PC-3 (cell line): ENCODE data around the gene TAF1B.

Source experiments
- EZH2 ChIP-seq: fragments of 300-600 bp; sonication (generic); IDR thresholded peaks from one replicate; pipeline ENCODE4 v1.6.1; 2017; ENCODE audit warnings: antibody characterized with exemption, mild to moderate bottlenecking, low read length; ENCODE audit not compliant: unreplicated experiment
- EZH2phosphoT487 ChIP-seq: fragments of 300-600 bp; sonication (generic); IDR thresholded peaks from 2 replicates; pipeline ENCODE4 v1.6.1; 2018; ENCODE audit warnings: mild to moderate bottlenecking, antibody characterized with exemption, low read length, borderline replicate concordance
- TF ChIP-seq, protein P1 (sequence below): fragments of 300-600 bp; sonication (generic); conservative IDR thresholded peaks from 2 replicates; pipeline ENCODE4 v1.5.1; 2017; ENCODE audit warnings: antibody characterized with exemption, low read depth, mild to moderate bottlenecking, low read length

DNA sequence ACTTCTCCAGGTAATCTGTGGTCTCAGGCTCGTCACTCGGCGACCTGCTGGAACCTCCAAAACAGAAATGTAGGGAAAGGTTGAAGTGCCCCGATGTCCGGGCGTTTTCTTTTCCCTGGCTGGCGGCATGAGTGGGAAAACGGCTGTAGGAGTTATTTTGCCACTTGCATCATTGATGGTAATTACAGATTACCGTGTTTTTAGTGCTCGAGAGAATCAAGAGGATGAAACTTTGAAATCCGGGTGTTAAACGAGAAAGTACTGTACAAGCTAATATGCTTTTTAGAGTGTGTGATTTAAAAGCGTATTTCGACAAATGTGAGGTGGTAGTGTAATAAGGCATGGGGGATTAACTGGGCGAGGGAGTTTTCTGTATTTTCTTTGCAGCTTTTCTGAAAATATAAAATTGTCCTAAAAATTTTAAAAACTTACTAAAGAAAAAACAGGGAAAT is 109.0 kb downstream of the TAF1B start:
- TF ChIP-seq, protein P1, sequence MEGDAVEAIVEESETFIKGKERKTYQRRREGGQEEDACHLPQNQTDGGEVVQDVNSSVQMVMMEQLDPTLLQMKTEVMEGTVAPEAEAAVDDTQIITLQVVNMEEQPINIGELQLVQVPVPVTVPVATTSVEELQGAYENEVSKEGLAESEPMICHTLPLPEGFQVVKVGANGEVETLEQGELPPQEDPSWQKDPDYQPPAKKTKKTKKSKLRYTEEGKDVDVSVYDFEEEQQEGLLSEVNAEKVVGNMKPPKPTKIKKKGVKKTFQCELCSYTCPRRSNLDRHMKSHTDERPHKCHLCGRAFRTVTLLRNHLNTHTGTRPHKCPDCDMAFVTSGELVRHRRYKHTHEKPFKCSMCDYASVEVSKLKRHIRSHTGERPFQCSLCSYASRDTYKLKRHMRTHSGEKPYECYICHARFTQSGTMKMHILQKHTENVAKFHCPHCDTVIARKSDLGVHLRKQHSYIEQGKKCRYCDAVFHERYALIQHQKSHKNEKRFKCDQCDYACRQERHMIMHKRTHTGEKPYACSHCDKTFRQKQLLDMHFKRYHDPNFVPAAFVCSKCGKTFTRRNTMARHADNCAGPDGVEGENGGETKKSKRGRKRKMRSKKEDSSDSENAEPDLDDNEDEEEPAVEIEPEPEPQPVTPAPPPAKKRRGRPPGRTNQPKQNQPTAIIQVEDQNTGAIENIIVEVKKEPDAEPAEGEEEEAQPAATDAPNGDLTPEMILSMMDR = no peak
- TF ChIP-seq EZH2phosphoT487 = no peak
- no peak for TF ChIP-seq EZH2
